ENCODE data around the gene SLC25A13. TPM values are rescaled to one million over a fixed set of nuclear protein-coding genes. Genes with fewer than 3 reads are reported as not detected.

Gene SLC25A13
- total RNA-seq, 1 donor = 19.2 TPM

- Histone ChIP-seq H3K4me1 (ENCODE audit: insufficient read depth, low read length) (no peaks in the 10 kb centered on the region), H3K4me2 (ENCODE audit: insufficient read depth, low read length) (no peak overlapping the region)
Measured at GRCh38 chr7:96284240-96284639, 37.7 kb downstream of the SLC25A13 start.

GRCh38 chr7:96282835-96283234 lies 39.1 kb downstream of the SLC25A13 start:
- no peak for DNase-seq (ENCODE audit: insufficient read length, low spot score, missing footprints)
- Histone ChIP-seq H4K20me1 (ENCODE audit: insufficient read depth, low read length) (peaks cover 7% of the 10 kb centered on the region), H3K9me3 (ENCODE audit: low read depth, low read length) (no peaks in the 10 kb centered on the region), H3K4me2 (ENCODE audit: insufficient read depth, low read length) (no peak overlapping the region), H3K79me2 (ENCODE audit: insufficient read depth, low read length) (peaks cover 52% of the 10 kb centered on the region), H3K4me1 (ENCODE audit: insufficient read depth, low read length) (no peaks in the 10 kb centered on the region), H2AFZ (ENCODE audit: low read length) (no peak overlapping the region), H3K27ac (ENCODE audit: low read depth, low read length) (no peak overlapping the region), H3K27me3 (ENCODE audit: insufficient read depth, low read length) (no peaks in the 10 kb centered on the region), H3K4me3 (ENCODE audit: insufficient read depth, low read length) (no peak overlapping the region), H3K36me3 (ENCODE audit: insufficient read depth, low read length) (no peaks in the 10 kb centered on the region)
- no peak for TF ChIP-seq CTCF (IDR thresholded peaks at IDR 0.05; ENCODE audit: extremely low read depth, low read depth, low read length)

More at GRCh38 chr7:96284240-96284639, 37.7 kb downstream of the SLC25A13 start:
- Histone ChIP-seq H2AFZ (ENCODE audit: low read length) (no peak overlapping the region), H3K27ac (ENCODE audit: low read depth, low read length) (no peak overlapping the region), H3K9me3 (ENCODE audit: low read depth, low read length) (no peaks in the 10 kb centered on the region), H3K4me3 (ENCODE audit: insufficient read depth, low read length) (no peak overlapping the region), H3K27me3 (ENCODE audit: insufficient read depth, low read length) (no peaks in the 10 kb centered on the region), H4K20me1 (ENCODE audit: insufficient read depth, low read length) (peaks cover 7% of the 10 kb centered on the region), H3K36me3 (ENCODE audit: insufficient read depth, low read length) (no peaks in the 10 kb centered on the region), H3K79me2 (ENCODE audit: insufficient read depth, low read length) (peaks cover 50% of the 10 kb centered on the region)
- DNase-seq (ENCODE audit: insufficient read length, low spot score, missing footprints) = no peak
- no peak for TF ChIP-seq CTCF (IDR thresholded peaks at IDR 0.05; ENCODE audit: extremely low read depth, low read depth, low read length)

GRCh38 chr7:96277921-96278320 lies 44.0 kb downstream of the SLC25A13 start:
- Histone ChIP-seq H3K27ac (ENCODE audit: low read depth, low read length) (no peak overlapping the region), H3K79me2 (ENCODE audit: insufficient read depth, low read length) (peaks cover 20% of the 10 kb centered on the region), H3K9me3 (ENCODE audit: low read depth, low read length) (no peaks in the 10 kb centered on the region), H4K20me1 (ENCODE audit: insufficient read depth, low read length) (no peaks in the 10 kb centered on the region), H2AFZ (ENCODE audit: low read length) (no peak overlapping the region), H3K4me1 (ENCODE audit: insufficient read depth, low read length) (no peaks in the 10 kb centered on the region), H3K36me3 (ENCODE audit: insufficient read depth, low read length) (no peaks in the 10 kb centered on the region), H3K27me3 (ENCODE audit: insufficient read depth, low read length) (no peaks in the 10 kb centered on the region), H3K4me3 (ENCODE audit: insufficient read depth, low read length) (no peak overlapping the region), H3K4me2 (ENCODE audit: insufficient read depth, low read length) (no peak overlapping the region)
- no peak for DNase-seq (ENCODE audit: insufficient read length, low spot score, missing footprints)
- TF ChIP-seq CTCF (IDR thresholded peaks at IDR 0.05; ENCODE audit: extremely low read depth, low read depth, low read length) = no peak

- TF ChIP-seq CTCF (IDR thresholded peaks at IDR 0.05; ENCODE audit: extremely low read depth, low read depth, low read length) = no peak
Measured at GRCh38 chr7:96276019-96276418, 45.9 kb downstream of the SLC25A13 start.

More at GRCh38 chr7:96276019-96276418, 45.9 kb downstream of the SLC25A13 start:
- Histone ChIP-seq H3K9me3 (ENCODE audit: low read depth, low read length) (no peaks in the 10 kb centered on the region), H3K27ac (ENCODE audit: low read depth, low read length) (no peak overlapping the region), H3K36me3 (ENCODE audit: insufficient read depth, low read length) (no peaks in the 10 kb centered on the region), H2AFZ (ENCODE audit: low read length) (no peak overlapping the region), H3K4me2 (ENCODE audit: insufficient read depth, low read length) (no peak overlapping the region), H4K20me1 (ENCODE audit: insufficient read depth, low read length) (no peaks in the 10 kb centered on the region), H3K4me3 (ENCODE audit: insufficient read depth, low read length) (no peak overlapping the region), H3K4me1 (ENCODE audit: insufficient read depth, low read length) (no peaks in the 10 kb centered on the region), H3K27me3 (ENCODE audit: insufficient read depth, low read length) (no peaks in the 10 kb centered on the region), H3K79me2 (ENCODE audit: insufficient read depth, low read length) (peaks cover 13% of the 10 kb centered on the region)
- DNase-seq (ENCODE audit: insufficient read length, low spot score, missing footprints) = no peak

All from osteoblast (primary cell).